ENCODE data around the gene ARHGAP15.

Gene ARHGAP15

GRCh38 chr2:143691121-143691520 lies 561.9 kb downstream of the ARHGAP15 start:
- CTCF ChIA-PET: no interaction called here
- POLR2A ChIA-PET: no interaction called here
- DNase-seq (ENCODE audit: extremely low spot score): no peak
- TF ChIP-seq TARDBP (IDR thresholded peaks at IDR 0.05) (no peak), FOXA1 (IDR thresholded peaks at IDR 0.05) (no peak)

DNA sequence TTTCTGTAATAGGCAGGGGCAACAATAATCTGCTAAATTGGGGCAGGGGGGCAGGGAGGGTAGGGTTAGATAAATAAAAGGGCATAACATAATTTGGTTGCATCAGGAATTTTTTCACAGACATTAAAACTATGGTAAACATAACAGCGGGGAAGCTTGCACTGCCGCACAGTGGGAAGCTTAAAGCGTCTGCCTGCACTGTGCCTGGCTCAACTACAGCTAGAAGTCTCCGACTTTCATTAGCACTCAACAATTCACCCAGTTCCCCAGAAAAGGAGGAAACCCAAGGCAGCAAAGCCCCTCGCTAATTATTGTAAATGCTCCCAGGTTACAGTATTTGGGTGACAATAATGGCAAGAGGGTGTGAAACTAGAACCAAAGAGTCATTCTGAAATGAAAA lies 562.9 kb downstream of the ARHGAP15 start:
- POLR2A ChIA-PET: no interaction called here
- CTCF ChIA-PET: no interaction called here
- peak; percentile 33 for DNase-seq (ENCODE audit: extremely low spot score)
- TF ChIP-seq SP1 (IDR thresholded peaks at IDR 0.05): no peak
- no peak for TF ChIP-seq BHLHE40 (IDR thresholded peaks at IDR 0.05; ENCODE audit: borderline replicate concordance)
- TF ChIP-seq CTBP1 (IDR thresholded peaks at IDR 0.05; ENCODE audit: borderline replicate concordance): no peak
- TF ChIP-seq TARDBP (IDR thresholded peaks at IDR 0.05): no peak
- no peak for TF ChIP-seq FOXA1 (IDR thresholded peaks at IDR 0.05)
- TF ChIP-seq SUZ12 (IDR thresholded peaks at IDR 0.05): no peak
- TF ChIP-seq ARNT (IDR thresholded peaks at IDR 0.05): no peak
- TF ChIP-seq, protein P1, sequence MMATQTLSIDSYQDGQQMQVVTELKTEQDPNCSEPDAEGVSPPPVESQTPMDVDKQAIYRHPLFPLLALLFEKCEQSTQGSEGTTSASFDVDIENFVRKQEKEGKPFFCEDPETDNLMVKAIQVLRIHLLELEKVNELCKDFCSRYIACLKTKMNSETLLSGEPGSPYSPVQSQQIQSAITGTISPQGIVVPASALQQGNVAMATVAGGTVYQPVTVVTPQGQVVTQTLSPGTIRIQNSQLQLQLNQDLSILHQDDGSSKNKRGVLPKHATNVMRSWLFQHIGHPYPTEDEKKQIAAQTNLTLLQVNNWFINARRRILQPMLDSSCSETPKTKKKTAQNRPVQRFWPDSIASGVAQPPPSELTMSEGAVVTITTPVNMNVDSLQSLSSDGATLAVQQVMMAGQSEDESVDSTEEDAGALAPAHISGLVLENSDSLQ (IDR thresholded peaks at IDR 0.05): no peak
- TF ChIP-seq NFRKB (IDR thresholded peaks at IDR 0.05): no peak
- no peak for TF ChIP-seq ZNF384 (IDR thresholded peaks at IDR 0.05)
- no peak for TF ChIP-seq FOXM1 (IDR thresholded peaks at IDR 0.05; ENCODE audit: borderline replicate concordance)
- TF ChIP-seq ELF4 (IDR thresholded peaks at IDR 0.05): no peak
- no peak for TF ChIP-seq FOXK2 (IDR thresholded peaks at IDR 0.05)
- no peak for TF ChIP-seq LEF1 (IDR thresholded peaks at IDR 0.05; ENCODE audit: borderline replicate concordance)
- TF ChIP-seq L3MBTL2 (conservative IDR thresholded peaks at IDR 0.05): no peak

GRCh38 chr2:143692967-143693366 lies 563.7 kb downstream of the ARHGAP15 start:
- CTCF ChIA-PET: no interaction called here
- TF ChIP-seq ZNF384 (IDR thresholded peaks at IDR 0.05) (no peak), CTBP1 (IDR thresholded peaks at IDR 0.05; ENCODE audit: borderline replicate concordance) (no peak), SUZ12 (IDR thresholded peaks at IDR 0.05) (no peak), BHLHE40 (IDR thresholded peaks at IDR 0.05; ENCODE audit: borderline replicate concordance) (no peak), FOXA1 (IDR thresholded peaks at IDR 0.05) (no peak), SP1 (IDR thresholded peaks at IDR 0.05) (no peak), ARNT (IDR thresholded peaks at IDR 0.05) (no peak), TARDBP (IDR thresholded peaks at IDR 0.05) (no peak), HDGF (IDR thresholded peaks at IDR 0.05; ENCODE audit: borderline replicate concordance) (no peak), L3MBTL2 (conservative IDR thresholded peaks at IDR 0.05) (no peak)
- POLR2A ChIA-PET: no interaction called here

DNA sequence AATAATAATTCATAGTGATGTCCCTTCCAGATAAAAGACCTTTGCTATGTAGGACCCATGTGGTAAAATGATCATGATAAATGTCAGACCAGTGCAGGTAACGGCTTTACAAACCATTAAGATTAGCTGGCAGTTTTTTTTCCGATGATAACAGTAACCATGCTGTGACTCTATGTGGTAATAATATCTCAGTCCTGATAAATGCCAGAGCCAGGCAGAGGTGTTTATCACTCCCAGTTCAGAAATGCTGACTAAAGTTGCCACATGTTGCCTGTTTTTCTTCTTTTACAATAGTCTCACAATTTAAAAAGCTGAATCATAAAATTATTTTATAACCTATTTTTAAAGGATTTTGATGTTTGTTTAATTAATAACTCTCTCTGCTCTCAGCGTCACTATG lies 565.1 kb downstream of the ARHGAP15 start:
- CTCF ChIA-PET: no interaction called here

More at GRCh38 chr2:143692967-143693366, 563.7 kb downstream of the ARHGAP15 start:
- no peak for DNase-seq (ENCODE audit: extremely low spot score)

GRCh38 chr2:143696651-143697050 lies 567.4 kb downstream of the ARHGAP15 start:
- CTCF ChIA-PET: no interaction called here

More for the DNA sequence above, 565.1 kb downstream of the ARHGAP15 start:
- peak; percentile 31 for DNase-seq (ENCODE audit: extremely low spot score)
- TF ChIP-seq, protein P1 (IDR thresholded peaks at IDR 0.05): peak; percentile 73
- TF ChIP-seq ZNF384 (IDR thresholded peaks at IDR 0.05): no peak; the same call in 1 of the 2 replicates
- POLR2A ChIA-PET: interaction anchor here (0.7 kb wide), 1 partner anchor 10 kb away, joined by 3 read pairs; no protein-coding TSS in a partner anchor

DNA sequence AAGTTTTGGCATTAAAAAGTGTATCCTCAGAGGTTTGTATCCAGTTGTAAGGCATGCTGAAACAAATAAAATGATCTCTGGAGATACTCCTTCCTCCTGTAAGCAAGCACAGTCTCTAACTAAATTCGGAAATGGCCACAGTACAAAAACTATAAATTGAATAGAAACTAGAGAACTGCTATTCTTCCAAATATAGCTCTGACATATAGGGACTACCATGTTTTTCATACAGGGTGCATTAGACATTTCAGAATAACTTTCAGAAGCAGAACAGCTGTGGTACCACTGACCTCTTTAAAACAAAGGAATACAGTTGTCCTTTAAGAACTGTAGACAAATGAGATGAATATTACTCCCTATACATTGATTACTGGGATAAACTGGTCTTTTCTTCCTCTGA lies 568.5 kb downstream of the ARHGAP15 start:
- CTCF ChIA-PET: no interaction called here
- no peak for DNase-seq (ENCODE audit: extremely low spot score)
- POLR2A ChIA-PET: no interaction called here
- TF ChIP-seq TARDBP (IDR thresholded peaks at IDR 0.05) (no peak), SP1 (IDR thresholded peaks at IDR 0.05) (no peak), FOXK2 (IDR thresholded peaks at IDR 0.05) (no peak), LEF1 (IDR thresholded peaks at IDR 0.05; ENCODE audit: borderline replicate concordance) (no peak), SUZ12 (IDR thresholded peaks at IDR 0.05) (no peak), BHLHE40 (IDR thresholded peaks at IDR 0.05; ENCODE audit: borderline replicate concordance) (no peak), HDGF (IDR thresholded peaks at IDR 0.05; ENCODE audit: borderline replicate concordance) (no peak), ARNT (IDR thresholded peaks at IDR 0.05) (no peak), L3MBTL2 (conservative IDR thresholded peaks at IDR 0.05) (no peak), CTBP1 (IDR thresholded peaks at IDR 0.05; ENCODE audit: borderline replicate concordance) (no peak), ZNF384 (IDR thresholded peaks at IDR 0.05) (no peak), NFRKB (IDR thresholded peaks at IDR 0.05) (no peak)

More at GRCh38 chr2:143696651-143697050, 567.4 kb downstream of the ARHGAP15 start:
- TF ChIP-seq ARNT (IDR thresholded peaks at IDR 0.05): no peak
- TF ChIP-seq SUZ12 (IDR thresholded peaks at IDR 0.05): no peak
- TF ChIP-seq FOXM1 (IDR thresholded peaks at IDR 0.05; ENCODE audit: borderline replicate concordance): no peak
- TF ChIP-seq FOXK2 (IDR thresholded peaks at IDR 0.05): no peak
- no peak for TF ChIP-seq BHLHE40 (IDR thresholded peaks at IDR 0.05; ENCODE audit: borderline replicate concordance)
- TF ChIP-seq ELF4 (IDR thresholded peaks at IDR 0.05): no peak
- no peak for TF ChIP-seq ZNF384 (IDR thresholded peaks at IDR 0.05)
- TF ChIP-seq NFRKB (IDR thresholded peaks at IDR 0.05): no peak
- TF ChIP-seq FOXA1 (IDR thresholded peaks at IDR 0.05): no peak
- TF ChIP-seq, protein P1 (IDR thresholded peaks at IDR 0.05): no peak
- TF ChIP-seq LEF1 (IDR thresholded peaks at IDR 0.05; ENCODE audit: borderline replicate concordance): no peak
- TF ChIP-seq TARDBP (IDR thresholded peaks at IDR 0.05): no peak
- no peak for TF ChIP-seq HDGF (IDR thresholded peaks at IDR 0.05; ENCODE audit: borderline replicate concordance)
- TF ChIP-seq L3MBTL2 (conservative IDR thresholded peaks at IDR 0.05): no peak
- no peak for TF ChIP-seq SP1 (IDR thresholded peaks at IDR 0.05)
- no peak for TF ChIP-seq CTBP1 (IDR thresholded peaks at IDR 0.05; ENCODE audit: borderline replicate concordance)
- POLR2A ChIA-PET: no interaction called here
- DNase-seq (ENCODE audit: extremely low spot score): no peak

All from HEK293T (cell line).